Measurements from ENCODE around the gene OR8B12.

The OR8B12 gene

GRCh38 chr11:124541204-124541603 lies 2.2 kb downstream of the OR8B12 start:
- Histone ChIP-seq H3K4me1 (peaks cover 0 to 6% (median 0%) of the 10 kb centered on the region in 4 donors), H3K9me3 (no peaks in the 10 kb centered on the region), H3K4me3 (no peak overlapping the region), H3K27me3 (no peaks in the 10 kb centered on the region), H3K36me3 (no peaks in the 10 kb centered on the region), H3K27ac (no peak overlapping the region)
- DNase-seq = no peak
- intact Hi-C loops (cut with DNase I; ENCODE audit: low total_unique reads) = no loop called here
- no peak for TF ChIP-seq CTCF (IDR thresholded peaks at IDR 0.05)

- intact Hi-C loops (cut with DNase I; ENCODE audit: low total_unique reads) = no loop called here
- no peak for TF ChIP-seq CTCF (IDR thresholded peaks at IDR 0.05)
- no peaks in the 10 kb centered on the region for H3K27me3 ChIP-seq
- H3K4me3 ChIP-seq = no peak overlapping the region
- no peaks in the 10 kb centered on the region for H3K9me3 ChIP-seq
- peaks cover 0 to 6% (median 0%) of the 10 kb centered on the region in 4 donors for H3K4me1 ChIP-seq
- no peaks in the 10 kb centered on the region for H3K36me3 ChIP-seq
- H3K27ac ChIP-seq = no peak overlapping the region
- DNase-seq = peak in 1 of 2 donors; percentile 45
Observed at GRCh38 chr11:124538019-124538418, 5.4 kb downstream of the OR8B12 start.

GRCh38 chr11:124536520-124536919 lies 6.9 kb downstream of the OR8B12 start:
- peaks cover 0 to 6% (median 0%) of the 10 kb centered on the region in 4 donors for H3K4me1 ChIP-seq
- no peaks in the 10 kb centered on the region for H3K36me3 ChIP-seq
- no peaks in the 10 kb centered on the region for H3K9me3 ChIP-seq
- intact Hi-C loops (cut with DNase I; ENCODE audit: low total_unique reads) = no loop called here
- DNase-seq = peak; percentile 73 to 75
- H3K27ac ChIP-seq = no peak overlapping the region
- H3K4me3 ChIP-seq = no peak overlapping the region
- TF ChIP-seq CTCF (IDR thresholded peaks at IDR 0.05) = no peak
- no peaks in the 10 kb centered on the region for H3K27me3 ChIP-seq

- H3K4me1 ChIP-seq = peaks cover 0 to 6% (median 0%) of the 10 kb centered on the region in 4 donors
- H3K9me3 ChIP-seq = no peaks in the 10 kb centered on the region
- no peaks in the 10 kb centered on the region for H3K27me3 ChIP-seq
- no peak overlapping the region for H3K4me3 ChIP-seq
- no peak for TF ChIP-seq CTCF (IDR thresholded peaks at IDR 0.05)
- no peak overlapping the region for H3K27ac ChIP-seq
- intact Hi-C loops (cut with DNase I; ENCODE audit: low total_unique reads) = no loop called here
- no peaks in the 10 kb centered on the region for H3K36me3 ChIP-seq
- no peak for DNase-seq
Observed at GRCh38 chr11:124535552-124536232, 7.8 kb downstream of the OR8B12 start.

- H3K4me1 ChIP-seq = peaks cover 0 to 6% (median 0%) of the 10 kb centered on the region in 4 donors
- H3K27ac ChIP-seq = no peak overlapping the region
- H3K27me3 ChIP-seq = no peaks in the 10 kb centered on the region
- no peak for DNase-seq
- no peaks in the 10 kb centered on the region for H3K9me3 ChIP-seq
- intact Hi-C loops (cut with DNase I; ENCODE audit: low total_unique reads) = no loop called here
- no peak for TF ChIP-seq CTCF (IDR thresholded peaks at IDR 0.05)
- H3K36me3 ChIP-seq = no peaks in the 10 kb centered on the region
- no peak overlapping the region for H3K4me3 ChIP-seq
Observed at GRCh38 chr11:124534051-124534450, 9.4 kb downstream of the OR8B12 start.

Measured in tibial artery (tissue), 4 donors.